Loucy (cell line): Measurements from ENCODE around the gene DPP4.

Experiments used
- H2AFZ ChIP-seq: fragments of 200-600 bp; sonication (generic); 2 replicates; pipeline ENCODE4 v1.6.0; 2016; ENCODE audit warnings: antibody characterized with exemption, mild to moderate bottlenecking, low read length, moderate library complexity
- H3F3A ChIP-seq: fragments of 200-600 bp; 2 replicates; pipeline ENCODE4 v1.6.0; 2016; ENCODE audit warnings: antibody characterized with exemption, low read depth, mild to moderate bottlenecking
- H3K27me3 ChIP-seq: fragments of 200-600 bp; sonication (generic); 2 replicates; pipeline ENCODE4 v1.6.1; 2014; ENCODE audit warnings: low read length, mild to moderate bottlenecking; ENCODE audit not compliant: insufficient read depth, poor library complexity, severe bottlenecking
- H3K36me3 ChIP-seq: fragments of 200-600 bp; sonication (generic); 2 replicates; pipeline ENCODE4 v1.6.1; 2016; ENCODE audit warnings: low read length; ENCODE audit not compliant: insufficient read depth
- H3K4me1 ChIP-seq: fragments of 200-600 bp; sonication (generic); 2 replicates; pipeline ENCODE4 v1.5.1; 2014; ENCODE audit warnings: low read length, mild to moderate bottlenecking; ENCODE audit not compliant: insufficient read depth, poor library complexity, severe bottlenecking
- H3K4me2 ChIP-seq: fragments of 200-600 bp; sonication (generic); 2 replicates; pipeline ENCODE4 v1.6.0; 2014; ENCODE audit warnings: antibody characterized with exemption, low read length, low read depth, mild to moderate bottlenecking; ENCODE audit not compliant: poor library complexity, severe bottlenecking
- H3K4me3 ChIP-seq: fragments of 200-600 bp; sonication (generic); 2 replicates; pipeline ENCODE4 v1.5.1; 2014; ENCODE audit warnings: low read length, mild to moderate bottlenecking, mixed read lengths; ENCODE audit not compliant: poor library complexity, severe bottlenecking
- H3K79me2 ChIP-seq: fragments of 200-600 bp; sonication (generic); 2 replicates; pipeline ENCODE4 v1.6.1; 2014; ENCODE audit warnings: low read length; ENCODE audit not compliant: insufficient read depth
- H3K9ac ChIP-seq: fragments of 200-600 bp; sonication (generic); 2 replicates; pipeline ENCODE4 v1.6.0; 2014; ENCODE audit warnings: mild to moderate bottlenecking, low read depth, low read length, moderate library complexity; ENCODE audit not compliant: poor library complexity, severe bottlenecking
- H3K9me2 ChIP-seq: fragments of 200-600 bp; sonication (generic); replicated peaks from 2 replicates; pipeline ENCODE4 v1.6.1; 2016; ENCODE audit warnings: low read depth, low read length, mixed read lengths
- H3K9me3 ChIP-seq: fragments of 200-600 bp; sonication (generic); 2 replicates; pipeline ENCODE4 v1.6.1; 2014; ENCODE audit warnings: mild to moderate bottlenecking, antibody characterized with exemption, low read length, low read depth; ENCODE audit not compliant: insufficient read depth
- H4K20me1 ChIP-seq: fragments of 200-600 bp; sonication (generic); 2 replicates; pipeline ENCODE4 v1.6.0; 2014; ENCODE audit warnings: antibody characterized with exemption, low read length, mild to moderate bottlenecking; ENCODE audit not compliant: insufficient read depth, poor library complexity, severe bottlenecking
- CTCF ChIP-seq: fragments of 200-600 bp; sonication (generic); conservative IDR thresholded peaks from 2 replicates; pipeline ENCODE4 v1.5.1; 2014; ENCODE audit warnings: mild to moderate bottlenecking, antibody characterized with exemption, low read length
- EZH2phosphoT487 ChIP-seq: fragments of 200-600 bp; IDR thresholded peaks from 2 replicates; pipeline ENCODE4 v1.6.1; 2018; ENCODE audit warnings: antibody characterized with exemption, mild to moderate bottlenecking, moderate library complexity, borderline replicate concordance

Gene DPP4

DNA sequence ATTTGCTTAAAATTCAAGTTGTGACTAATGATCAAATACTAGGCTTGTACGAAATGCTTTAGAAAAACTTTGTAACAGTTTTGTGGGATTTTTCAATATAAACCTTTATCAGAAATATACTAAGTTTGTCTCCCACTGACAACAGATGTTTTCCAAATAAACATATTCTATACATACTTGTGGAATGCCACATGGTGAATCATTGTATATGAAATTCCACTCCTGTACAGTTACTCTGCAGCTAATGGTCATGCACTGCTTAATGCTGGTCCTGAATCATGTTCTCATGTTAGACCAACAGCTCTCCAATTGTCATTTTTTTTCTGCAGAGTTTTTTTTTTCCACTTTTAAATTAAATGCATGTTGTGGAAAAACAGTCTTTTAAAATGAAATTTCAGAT lies 90.1 kb downstream of the DPP4 start:
- H2AFZ ChIP-seq: no peak overlapping the region
- no peaks in the 10 kb centered on the region for H3F3A ChIP-seq
- no peaks in the 10 kb centered on the region for H3K79me2 ChIP-seq
- no peak for TF ChIP-seq EZH2phosphoT487
- no peak for TF ChIP-seq CTCF
- H3K4me3 ChIP-seq: no peak overlapping the region
- H4K20me1 ChIP-seq: no peaks in the 10 kb centered on the region
- no peaks in the 10 kb centered on the region for H3K27me3 ChIP-seq
- H3K9me2 ChIP-seq: no peaks in the 10 kb centered on the region
- H3K9ac ChIP-seq: no peak overlapping the region
- H3K4me2 ChIP-seq: no peak overlapping the region
- no peaks in the 10 kb centered on the region for H3K36me3 ChIP-seq
- H3K9me3 ChIP-seq: no peaks in the 10 kb centered on the region
- peaks cover 10% of the 10 kb centered on the region for H3K4me1 ChIP-seq

- no peaks in the 10 kb centered on the region for H3F3A ChIP-seq
- H3K4me1 ChIP-seq: peaks cover 13% of the 10 kb centered on the region
- H4K20me1 ChIP-seq: no peaks in the 10 kb centered on the region
- no peaks in the 10 kb centered on the region for H3K36me3 ChIP-seq
- no peak overlapping the region for H3K4me3 ChIP-seq
- H2AFZ ChIP-seq: no peak overlapping the region
- no peaks in the 10 kb centered on the region for H3K79me2 ChIP-seq
- H3K27me3 ChIP-seq: no peaks in the 10 kb centered on the region
- H3K9ac ChIP-seq: no peak overlapping the region
- TF ChIP-seq EZH2phosphoT487 (no peak), CTCF (no peak)
- no peaks in the 10 kb centered on the region for H3K9me2 ChIP-seq
- H3K9me3 ChIP-seq: no peaks in the 10 kb centered on the region
- no peak overlapping the region for H3K4me2 ChIP-seq
Measured at GRCh38 chr2:161983331-161983651, 90.7 kb downstream of the DPP4 start.

DNA sequence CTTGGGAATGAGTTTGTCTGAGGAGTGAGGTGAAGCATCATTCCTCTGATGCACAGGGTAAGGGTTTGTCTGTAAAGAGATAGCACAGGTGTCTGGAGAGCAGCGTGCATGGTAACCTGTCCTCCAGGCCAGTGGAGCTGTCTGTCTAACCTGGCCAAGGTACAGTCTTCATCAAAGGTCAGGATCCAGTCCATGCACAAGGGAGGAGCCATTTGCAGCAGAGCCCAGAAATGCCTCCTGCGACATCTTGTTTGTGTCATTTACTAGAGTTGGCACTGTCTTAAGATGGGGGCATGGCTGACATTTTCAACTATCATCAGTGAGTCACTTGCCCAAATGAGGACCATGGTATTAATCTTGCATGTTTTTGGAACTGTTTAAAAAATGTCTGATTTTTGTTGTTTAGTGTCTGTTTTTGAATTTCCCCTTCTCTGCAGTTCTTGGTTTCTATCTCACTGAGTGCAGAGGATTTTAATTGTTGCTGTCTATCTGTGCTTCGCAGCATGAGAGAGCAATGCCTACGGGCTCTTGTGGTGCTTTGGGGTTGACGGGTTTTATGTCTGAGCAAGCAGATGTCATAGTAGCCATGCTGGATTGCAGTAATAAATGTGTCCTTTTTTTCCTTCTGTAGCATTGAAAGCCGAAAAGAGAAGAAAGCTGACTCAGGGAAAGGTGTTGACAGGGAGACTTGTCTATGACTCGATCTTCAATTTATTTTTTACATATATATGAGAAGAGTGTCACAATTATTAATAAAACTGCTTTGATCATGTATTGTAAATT lies 91.3 kb downstream of the DPP4 start:
- Histone ChIP-seq H2AFZ (no peak overlapping the region), H3K9me2 (no peaks in the 10 kb centered on the region)

More for the DNA sequence above, 91.3 kb downstream of the DPP4 start:
- Histone ChIP-seq H3K4me1 (peaks cover 13% of the 10 kb centered on the region), H3F3A (no peaks in the 10 kb centered on the region), H3K4me3 (no peak overlapping the region), H3K9ac (no peak overlapping the region), H3K4me2 (no peak overlapping the region), H4K20me1 (no peaks in the 10 kb centered on the region), H3K36me3 (no peaks in the 10 kb centered on the region), H3K27me3 (no peaks in the 10 kb centered on the region), H3K9me3 (no peaks in the 10 kb centered on the region), H3K79me2 (no peaks in the 10 kb centered on the region)
- no peak for TF ChIP-seq EZH2phosphoT487
- no peak for TF ChIP-seq CTCF
